Measurements from ENCODE around the gene CALB2. TPM values are rescaled to one million over a fixed set of nuclear protein-coding genes. Genes with fewer than 3 reads are reported as not detected.

Gene CALB2
- polyA plus RNA-seq, 1 donor from 2014 or later, result 1.1 TPM

DNA sequence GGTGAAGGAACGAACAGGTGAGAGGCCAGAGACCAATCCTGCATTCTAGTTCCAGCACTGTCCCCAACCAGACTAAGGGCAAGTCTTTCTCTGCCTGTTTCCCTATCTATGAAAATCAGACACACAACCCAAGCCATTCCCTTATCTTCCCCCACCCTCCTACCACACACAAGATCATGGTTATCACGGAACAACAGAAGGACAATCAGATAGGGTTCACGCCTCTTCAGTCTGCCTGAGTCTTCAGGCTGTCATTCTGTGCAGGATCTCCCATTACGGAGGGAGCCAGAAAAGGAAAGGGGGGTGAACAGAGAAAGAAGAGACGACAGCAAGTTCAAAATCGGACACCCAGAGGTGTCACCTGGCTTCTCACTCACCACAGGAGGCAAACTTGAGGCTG lies 72.2 kb downstream of the CALB2 start:
- no peaks in the 10 kb centered on the region for H3K9me2 ChIP-seq (ENCODE audit: insufficient read depth, low read length)
- H3K27me3 ChIP-seq (ENCODE audit: insufficient read depth, low read depth, low read length), result peaks cover 10% of the 10 kb centered on the region
- TF ChIP-seq EP300 (conservative IDR thresholded peaks at IDR 0.05; ENCODE audit: poor library complexity, severe bottlenecking), result no peak
- TF ChIP-seq, protein P1, sequence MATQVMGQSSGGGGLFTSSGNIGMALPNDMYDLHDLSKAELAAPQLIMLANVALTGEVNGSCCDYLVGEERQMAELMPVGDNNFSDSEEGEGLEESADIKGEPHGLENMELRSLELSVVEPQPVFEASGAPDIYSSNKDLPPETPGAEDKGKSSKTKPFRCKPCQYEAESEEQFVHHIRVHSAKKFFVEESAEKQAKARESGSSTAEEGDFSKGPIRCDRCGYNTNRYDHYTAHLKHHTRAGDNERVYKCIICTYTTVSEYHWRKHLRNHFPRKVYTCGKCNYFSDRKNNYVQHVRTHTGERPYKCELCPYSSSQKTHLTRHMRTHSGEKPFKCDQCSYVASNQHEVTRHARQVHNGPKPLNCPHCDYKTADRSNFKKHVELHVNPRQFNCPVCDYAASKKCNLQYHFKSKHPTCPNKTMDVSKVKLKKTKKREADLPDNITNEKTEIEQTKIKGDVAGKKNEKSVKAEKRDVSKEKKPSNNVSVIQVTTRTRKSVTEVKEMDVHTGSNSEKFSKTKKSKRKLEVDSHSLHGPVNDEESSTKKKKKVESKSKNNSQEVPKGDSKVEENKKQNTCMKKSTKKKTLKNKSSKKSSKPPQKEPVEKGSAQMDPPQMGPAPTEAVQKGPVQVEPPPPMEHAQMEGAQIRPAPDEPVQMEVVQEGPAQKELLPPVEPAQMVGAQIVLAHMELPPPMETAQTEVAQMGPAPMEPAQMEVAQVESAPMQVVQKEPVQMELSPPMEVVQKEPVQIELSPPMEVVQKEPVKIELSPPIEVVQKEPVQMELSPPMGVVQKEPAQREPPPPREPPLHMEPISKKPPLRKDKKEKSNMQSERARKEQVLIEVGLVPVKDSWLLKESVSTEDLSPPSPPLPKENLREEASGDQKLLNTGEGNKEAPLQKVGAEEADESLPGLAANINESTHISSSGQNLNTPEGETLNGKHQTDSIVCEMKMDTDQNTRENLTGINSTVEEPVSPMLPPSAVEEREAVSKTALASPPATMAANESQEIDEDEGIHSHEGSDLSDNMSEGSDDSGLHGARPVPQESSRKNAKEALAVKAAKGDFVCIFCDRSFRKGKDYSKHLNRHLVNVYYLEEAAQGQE (IDR thresholded peaks at IDR 0.05; ENCODE audit: borderline replicate concordance), result no peak
- TF ChIP-seq, protein P2, sequence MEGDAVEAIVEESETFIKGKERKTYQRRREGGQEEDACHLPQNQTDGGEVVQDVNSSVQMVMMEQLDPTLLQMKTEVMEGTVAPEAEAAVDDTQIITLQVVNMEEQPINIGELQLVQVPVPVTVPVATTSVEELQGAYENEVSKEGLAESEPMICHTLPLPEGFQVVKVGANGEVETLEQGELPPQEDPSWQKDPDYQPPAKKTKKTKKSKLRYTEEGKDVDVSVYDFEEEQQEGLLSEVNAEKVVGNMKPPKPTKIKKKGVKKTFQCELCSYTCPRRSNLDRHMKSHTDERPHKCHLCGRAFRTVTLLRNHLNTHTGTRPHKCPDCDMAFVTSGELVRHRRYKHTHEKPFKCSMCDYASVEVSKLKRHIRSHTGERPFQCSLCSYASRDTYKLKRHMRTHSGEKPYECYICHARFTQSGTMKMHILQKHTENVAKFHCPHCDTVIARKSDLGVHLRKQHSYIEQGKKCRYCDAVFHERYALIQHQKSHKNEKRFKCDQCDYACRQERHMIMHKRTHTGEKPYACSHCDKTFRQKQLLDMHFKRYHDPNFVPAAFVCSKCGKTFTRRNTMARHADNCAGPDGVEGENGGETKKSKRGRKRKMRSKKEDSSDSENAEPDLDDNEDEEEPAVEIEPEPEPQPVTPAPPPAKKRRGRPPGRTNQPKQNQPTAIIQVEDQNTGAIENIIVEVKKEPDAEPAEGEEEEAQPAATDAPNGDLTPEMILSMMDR (IDR thresholded peaks at IDR 0.05; ENCODE audit: poor library complexity, severe bottlenecking), result no peak
- no peak for TF ChIP-seq TAF1 (IDR thresholded peaks at IDR 0.05; ENCODE audit: low read depth)
- no peak for TF ChIP-seq POLR2AphosphoS5 (IDR thresholded peaks at IDR 0.05)
- H3K4me3 ChIP-seq (ENCODE audit: low read length), result no peak overlapping the region
- no peak overlapping the region for H3K27ac ChIP-seq (ENCODE audit: low read length)
- H3K36me3 ChIP-seq (ENCODE audit: insufficient read depth, low read length), result no peaks in the 10 kb centered on the region
- H3K9ac ChIP-seq (ENCODE audit: low read length), result no peak overlapping the region
- H3K4me2 ChIP-seq (ENCODE audit: low read length), result no peak overlapping the region
- H3F3A ChIP-seq (ENCODE audit: insufficient read depth, low read length, poor library complexity, severe bottlenecking), result no peaks in the 10 kb centered on the region
- no peaks in the 10 kb centered on the region for H3K9me3 ChIP-seq (ENCODE audit: low read length)
- no peaks in the 10 kb centered on the region for H3K79me2 ChIP-seq (replicated peaks; ENCODE audit: insufficient read depth, low read length)
- H4K20me1 ChIP-seq (ENCODE audit: insufficient read depth), result no peaks in the 10 kb centered on the region
- H2AFZ ChIP-seq (ENCODE audit: low read depth, low read length), result no peak overlapping the region

DNA sequence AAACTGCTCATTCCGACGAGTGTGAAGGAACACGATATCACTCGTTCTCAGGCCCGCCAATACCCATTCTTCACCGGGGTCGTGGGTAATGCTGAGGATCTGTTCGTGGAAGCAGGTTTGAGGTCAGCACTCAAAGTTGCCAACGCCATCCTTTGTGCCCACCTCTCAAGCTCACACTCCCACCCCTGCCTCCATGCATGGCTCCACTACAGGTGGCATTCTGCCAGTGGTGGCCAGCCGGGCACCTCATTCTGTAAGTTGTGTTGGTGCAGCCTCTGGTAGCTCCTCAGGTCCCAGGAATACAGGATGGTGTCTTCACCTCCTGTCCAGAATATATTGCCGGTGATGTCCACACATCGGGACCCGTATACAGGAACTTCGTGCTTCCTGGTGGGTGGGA lies 72.7 kb downstream of the CALB2 start:
- H3K36me3 ChIP-seq (ENCODE audit: insufficient read depth, low read length), result no peaks in the 10 kb centered on the region
- no peak for TF ChIP-seq TAF1 (IDR thresholded peaks at IDR 0.05; ENCODE audit: low read depth)
- TF ChIP-seq MXI1 (conservative IDR thresholded peaks at IDR 0.05; ENCODE audit: poor library complexity, severe bottlenecking), result no peak
- TF ChIP-seq EZH2 (IDR thresholded peaks at IDR 0.05; ENCODE audit: borderline replicate concordance, insufficient read depth, low read length, poor library complexity, severe bottlenecking), result no peak
- TF ChIP-seq POLR2AphosphoS5 (IDR thresholded peaks at IDR 0.05), result no peak
- TF ChIP-seq, protein P2 (IDR thresholded peaks at IDR 0.05; ENCODE audit: poor library complexity, severe bottlenecking), result no peak
- no peak for TF ChIP-seq SMC3 (conservative IDR thresholded peaks at IDR 0.05; ENCODE audit: poor library complexity)
- TF ChIP-seq, protein P1 (IDR thresholded peaks at IDR 0.05; ENCODE audit: borderline replicate concordance), result no peak
- TF ChIP-seq EP300 (conservative IDR thresholded peaks at IDR 0.05; ENCODE audit: poor library complexity, severe bottlenecking), result no peak
- no peak for TF ChIP-seq RAD21 (conservative IDR thresholded peaks at IDR 0.05)
- H3K27me3 ChIP-seq (ENCODE audit: insufficient read depth, low read depth, low read length), result peaks cover 5% of the 10 kb centered on the region

More for the DNA sequence above, 72.7 kb downstream of the CALB2 start:
- no peaks in the 10 kb centered on the region for H4K20me1 ChIP-seq (ENCODE audit: insufficient read depth)
- H3K79me2 ChIP-seq (replicated peaks; ENCODE audit: insufficient read depth, low read length), result no peaks in the 10 kb centered on the region
- H2AFZ ChIP-seq (ENCODE audit: low read depth, low read length), result no peak overlapping the region
- no peaks in the 10 kb centered on the region for H3K9me2 ChIP-seq (ENCODE audit: insufficient read depth, low read length)
- no peak overlapping the region for H3K4me3 ChIP-seq (ENCODE audit: low read length)
- H3K4me2 ChIP-seq (ENCODE audit: low read length), result no peak overlapping the region
- H3K9me3 ChIP-seq (ENCODE audit: low read length), result no peaks in the 10 kb centered on the region
- no peaks in the 10 kb centered on the region for H3F3A ChIP-seq (ENCODE audit: insufficient read depth, low read length, poor library complexity, severe bottlenecking)
- H3K27ac ChIP-seq (ENCODE audit: low read length), result no peak overlapping the region
- H3K9ac ChIP-seq (ENCODE audit: low read length), result no peak overlapping the region

All from neural cell (in vitro differentiated cells).